Measurements from ENCODE around the gene IL23A.

DNA sequence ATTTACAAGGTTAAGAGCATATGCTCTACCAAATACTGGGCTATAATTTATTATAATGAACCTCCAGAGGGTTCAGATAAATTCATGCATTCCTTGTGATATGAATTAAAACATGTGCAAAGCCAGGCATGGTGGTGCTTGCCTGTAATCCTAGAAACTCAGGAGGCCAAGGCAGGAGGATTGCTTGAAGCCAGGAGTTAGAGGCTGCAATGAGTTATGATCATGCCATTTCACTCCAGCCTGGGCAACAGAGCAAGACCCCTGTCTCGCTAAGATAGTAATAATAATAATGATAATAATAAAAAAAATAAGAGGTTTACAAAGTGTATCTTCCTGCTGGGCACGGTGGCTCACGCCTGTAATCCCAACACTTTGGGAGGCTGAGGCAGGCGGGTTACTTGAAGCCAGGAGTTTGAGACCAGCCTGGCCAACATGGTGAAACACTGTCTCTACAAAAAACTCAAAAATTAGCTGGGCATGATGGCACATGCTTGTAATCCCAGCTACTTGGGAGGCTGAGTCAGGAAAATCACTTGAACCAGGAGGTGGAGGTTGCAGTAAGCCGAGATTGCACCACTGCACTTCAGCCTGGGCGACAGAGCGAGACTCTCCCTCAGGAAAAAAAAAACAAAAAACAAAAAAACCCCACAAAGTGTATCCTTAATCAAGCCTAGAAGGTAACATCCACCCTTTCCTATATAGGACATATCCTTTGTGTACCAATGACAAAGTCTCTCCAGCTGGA lies 31.3 kb upstream of the IL23A start:
- no peak for TF ChIP-seq POLR2AphosphoS5 (IDR thresholded peaks at IDR 0.05; ENCODE audit: low read depth, low read length)
- no peak for TF ChIP-seq SPI1 (IDR thresholded peaks at IDR 0.05; ENCODE audit: low read depth, low read length)
- no peak for TF ChIP-seq POLR2A (IDR thresholded peaks at IDR 0.05; ENCODE audit: low read depth, low read length)
